RCC 7860 (cell line): Measurements from ENCODE around the gene BLACAT1.

Experiments
- DNase-seq: peaks from one replicate; pipeline ENCODE4 v3.0.0-alpha.2; 2015; ENCODE audit warnings: low spot score
- FAIRE-seq: peaks from 2 replicates; lab custom pipeline; 2012; peaks lifted over from hg19 to GRCh38; lab: Jason Lieb, UNC

The BLACAT1 gene

GRCh38 chr1:205455581-205456382 is at the start of gene BLACAT1:
TSS of gene BLACAT1 (minus strand) at chr1:205456045.
- DNase-seq (no peak), FAIRE-seq (no peak)

DNA sequence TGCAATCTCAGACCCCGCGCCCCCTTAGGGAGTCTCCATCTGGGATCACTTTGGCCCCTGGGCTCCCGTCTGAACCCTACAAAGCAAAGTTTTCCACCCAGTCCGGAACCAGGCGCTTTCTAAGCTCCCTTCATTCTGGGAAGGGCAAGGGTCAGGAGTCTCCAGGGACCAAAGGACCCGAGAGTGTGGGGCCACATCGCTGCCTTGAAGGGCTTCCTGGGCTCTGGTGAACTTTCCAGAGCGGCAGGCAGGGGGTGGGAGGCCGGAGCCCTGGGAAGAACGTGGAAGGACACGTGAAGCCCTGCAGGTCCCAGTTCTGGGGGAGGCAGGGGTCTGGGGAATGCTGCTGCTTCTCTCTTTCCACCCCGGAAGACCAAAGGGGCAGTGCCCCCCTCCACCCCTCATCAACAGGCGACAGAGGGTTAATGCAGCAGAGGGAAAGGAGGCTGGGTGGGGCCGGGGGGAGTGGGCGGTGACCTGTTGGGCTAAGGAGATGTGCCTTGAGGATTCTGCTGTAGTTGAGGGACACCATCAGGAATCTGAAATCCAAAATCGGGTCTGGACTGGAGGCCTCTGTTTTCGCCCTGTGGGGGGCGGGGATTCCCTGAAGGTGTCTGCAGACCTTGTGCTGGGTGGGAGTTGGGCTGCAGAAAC is 49.4 kb upstream of the BLACAT1 start:
- no peak for DNase-seq
- FAIRE-seq, result no peak

DNA sequence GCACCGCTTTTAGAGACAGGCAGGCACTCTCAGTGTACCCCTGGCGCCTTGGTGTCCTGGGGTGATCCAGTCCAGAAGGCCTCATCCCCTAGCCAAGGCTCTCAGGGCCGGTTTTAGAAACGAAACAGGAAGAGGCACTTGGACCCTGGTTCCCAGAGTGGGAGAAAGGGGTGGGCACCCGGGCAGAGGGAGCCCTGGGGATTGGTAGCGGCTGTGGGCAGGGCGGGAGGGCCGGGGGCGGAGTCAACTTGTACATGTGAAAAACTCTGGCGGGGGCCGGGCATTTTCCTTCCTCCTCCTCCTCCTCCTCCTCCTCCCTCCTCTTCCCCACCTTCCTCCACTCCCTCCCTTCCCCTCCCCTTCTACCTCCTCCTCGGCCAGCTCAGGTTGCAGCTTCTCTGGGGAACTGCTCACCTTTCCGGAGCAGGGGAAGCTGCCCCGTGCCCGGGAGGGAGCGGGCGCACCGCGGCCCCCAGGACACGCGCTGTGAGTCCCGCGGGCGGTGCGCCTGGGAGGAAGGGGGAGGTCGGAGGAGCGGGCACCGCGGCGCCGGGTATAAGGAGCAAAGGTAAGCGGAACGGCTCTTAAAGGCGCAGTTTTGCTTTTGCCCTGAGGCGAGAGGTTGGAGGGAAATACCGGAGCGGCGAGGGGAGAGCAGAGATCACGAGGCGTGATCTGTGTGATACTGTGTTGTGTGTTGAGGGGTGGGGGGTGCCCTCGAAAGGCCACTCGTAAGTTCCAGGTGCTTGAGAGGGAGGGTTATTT is 48.6 kb upstream of the BLACAT1 start, which contains the start of gene CDK18:
CDK18 (plus strand) TSS at position 359 of the 765 bp plus-strand sequence. CDS start 18,499 bp downstream, outside the sequence.
- FAIRE-seq (no peak), DNase-seq (peak; percentile 69)

DNA sequence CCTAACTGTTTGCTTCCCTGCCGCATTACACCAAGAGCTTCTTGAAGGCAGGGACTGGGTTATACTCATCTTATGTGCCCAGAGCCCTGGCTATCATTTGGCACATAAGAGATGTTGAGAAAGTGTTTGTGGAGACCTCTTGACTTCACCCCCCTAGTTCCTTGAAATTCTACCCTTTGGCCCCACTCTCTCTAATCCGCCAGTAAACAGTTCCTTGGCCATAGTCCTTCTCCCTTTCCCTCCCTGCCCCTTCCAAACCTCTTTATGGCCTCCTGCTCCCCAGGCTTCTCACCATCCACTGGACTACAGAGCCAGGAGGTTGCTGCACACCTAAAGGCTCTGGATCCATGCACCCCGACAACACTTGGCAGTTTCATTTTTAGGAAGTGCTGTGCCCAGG is 47.1 kb upstream of the BLACAT1 start:
- FAIRE-seq (no peak), DNase-seq (no peak)

GRCh38 chr1:205502111-205502810 is 46.4 kb upstream of the BLACAT1 start:
- DNase-seq (no peak), FAIRE-seq (no peak)

GRCh38 chr1:205500240-205501233 is 44.7 kb upstream of the BLACAT1 start:
- peak; percentile 8 for DNase-seq
- FAIRE-seq, result no peak

DNA sequence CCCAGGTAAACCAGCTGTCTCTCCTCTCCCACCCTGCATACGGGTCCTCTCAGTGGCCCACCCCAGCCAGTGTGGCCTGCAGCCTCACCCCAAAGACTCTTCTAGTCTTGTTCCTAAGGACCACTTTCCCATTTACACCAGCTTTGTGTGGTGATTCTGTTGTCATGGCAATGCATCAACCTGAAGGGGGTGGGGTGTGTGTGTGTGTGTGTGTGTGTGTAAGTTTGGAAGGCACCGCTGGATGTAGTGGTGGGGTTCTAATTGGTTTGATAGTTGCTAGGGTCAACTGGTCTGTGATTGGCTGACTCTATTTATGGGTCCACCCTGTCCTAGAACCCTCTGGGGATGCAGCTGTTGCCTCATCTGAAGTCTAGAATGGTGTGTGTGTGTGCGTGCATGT is 43.9 kb upstream of the BLACAT1 start:
- FAIRE-seq, result no peak
- no peak for DNase-seq

GRCh38 chr1:205497351-205497750 is 41.5 kb upstream of the BLACAT1 start:
- FAIRE-seq (no peak), DNase-seq (no peak)

DNA sequence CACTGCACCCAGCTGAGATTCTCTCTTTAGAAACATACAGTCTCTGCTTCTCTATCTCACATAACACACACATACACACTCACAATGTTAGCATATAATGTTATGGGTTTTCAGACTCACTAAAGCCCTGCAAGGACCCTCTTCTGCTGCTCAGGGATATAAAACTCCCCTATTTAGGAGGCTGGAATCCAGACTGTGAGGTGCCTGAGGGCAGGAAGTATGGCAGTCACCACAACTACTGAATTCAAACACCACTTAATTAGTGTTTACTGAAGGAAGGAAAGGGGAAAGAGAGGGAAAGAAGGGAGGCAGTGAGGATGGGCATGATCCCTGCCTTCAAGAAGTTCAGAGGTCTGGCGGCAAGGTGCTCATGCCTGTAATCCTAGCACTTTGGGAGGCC is 40.8 kb upstream of the BLACAT1 start:
- no peak for FAIRE-seq

GRCh38 chr1:205495237-205495823 is 39.5 kb upstream of the BLACAT1 start:
- FAIRE-seq (no peak), DNase-seq (no peak)

More for the DNA sequence above, 40.8 kb upstream of the BLACAT1 start:
- no peak for DNase-seq

GRCh38 chr1:205494115-205494514 is 38.3 kb upstream of the BLACAT1 start:
- DNase-seq (no peak), FAIRE-seq (no peak)

DNA sequence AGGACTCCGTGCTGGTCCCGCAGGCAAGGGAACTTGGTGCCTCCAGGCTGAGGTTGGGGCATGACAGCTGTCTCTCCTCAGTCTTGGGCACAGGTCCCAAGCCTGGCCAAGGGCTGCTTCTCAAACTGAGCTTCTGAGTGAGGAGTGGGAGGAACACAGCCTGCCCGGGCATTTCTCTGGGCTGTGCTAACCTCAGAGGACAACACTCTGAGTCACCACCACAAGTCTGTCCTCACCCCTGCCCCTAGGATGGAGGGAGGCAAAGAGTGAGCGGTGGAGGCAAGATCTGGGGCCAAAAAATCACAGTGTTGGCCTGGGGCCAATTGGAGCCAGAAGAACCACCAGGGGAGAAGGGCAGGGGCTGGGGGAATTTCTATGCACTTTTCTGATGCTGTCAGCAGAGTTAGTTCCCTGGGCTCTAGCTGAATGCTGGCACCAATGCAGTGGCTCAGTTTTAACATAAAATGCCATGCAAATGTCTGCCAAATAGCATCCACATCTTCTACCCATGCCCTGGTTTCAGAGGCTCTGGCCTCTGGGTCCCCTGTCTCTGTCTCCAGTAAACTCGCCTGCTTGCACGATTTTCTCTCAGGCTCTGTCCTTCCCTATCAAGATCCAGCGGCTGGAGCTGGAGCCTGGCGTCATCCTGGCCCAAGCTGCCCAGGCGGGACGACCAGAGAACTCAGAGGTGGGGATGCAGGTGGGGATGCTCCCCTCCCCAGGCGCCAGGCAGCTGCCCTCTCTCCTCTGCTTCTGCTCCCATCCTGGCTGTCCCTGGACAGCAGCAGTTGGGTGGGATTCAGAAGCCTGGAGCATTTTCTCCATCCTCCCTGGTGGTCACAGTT is 37.6 kb upstream of the BLACAT1 start:
- DNase-seq (peak; percentile 65), FAIRE-seq (peak; percentile 72)

GRCh38 chr1:205492774-205493173 is 36.9 kb upstream of the BLACAT1 start:
- DNase-seq (no peak), FAIRE-seq (no peak)

DNA sequence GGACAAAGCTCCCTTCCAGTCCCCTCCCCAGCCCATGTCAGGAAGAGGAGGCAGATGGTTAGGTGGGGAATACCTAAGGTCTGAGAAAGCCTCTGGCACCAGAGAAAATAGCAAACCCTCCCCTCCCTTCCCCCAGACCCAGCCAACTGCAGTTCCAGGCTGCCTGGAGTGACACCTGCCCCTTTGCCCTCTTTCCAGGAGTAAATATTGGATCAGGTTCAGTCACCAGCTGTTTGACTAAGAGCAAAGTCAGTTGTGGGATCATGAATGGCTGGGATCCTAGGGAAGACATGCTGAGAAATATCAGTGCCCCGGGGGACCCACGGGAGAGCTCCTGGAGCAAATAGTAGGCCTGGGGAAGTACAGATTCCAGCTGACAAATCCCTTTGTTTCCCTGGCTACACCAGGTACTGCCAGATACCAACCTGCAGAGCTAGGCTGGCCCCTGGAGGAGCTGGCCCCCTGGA is 36.4 kb upstream of the BLACAT1 start:
- FAIRE-seq, result no peak

DNA sequence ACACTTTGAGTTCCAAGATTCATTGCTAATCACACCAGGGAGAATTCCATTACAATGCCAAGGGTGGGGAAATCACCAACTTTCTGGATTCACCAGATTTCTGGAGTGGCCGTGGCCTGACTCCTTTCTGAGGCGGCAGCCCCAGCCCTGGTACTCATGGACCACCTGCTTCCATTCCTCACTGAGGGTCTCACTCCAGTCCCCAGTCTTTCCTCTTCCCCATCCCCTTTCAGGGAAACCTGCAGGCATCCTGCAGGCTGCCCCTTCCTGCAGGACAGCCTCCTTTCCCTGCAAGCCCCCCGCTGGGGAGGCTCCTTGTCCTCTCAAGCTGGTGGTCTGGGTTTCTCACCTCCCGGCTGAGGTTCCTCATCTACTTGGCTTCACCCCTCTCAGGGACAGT is 35.9 kb upstream of the BLACAT1 start:
- FAIRE-seq, result no peak
- DNase-seq, result no peak

More for the DNA sequence above, 36.4 kb upstream of the BLACAT1 start:
- no peak for DNase-seq

DNA sequence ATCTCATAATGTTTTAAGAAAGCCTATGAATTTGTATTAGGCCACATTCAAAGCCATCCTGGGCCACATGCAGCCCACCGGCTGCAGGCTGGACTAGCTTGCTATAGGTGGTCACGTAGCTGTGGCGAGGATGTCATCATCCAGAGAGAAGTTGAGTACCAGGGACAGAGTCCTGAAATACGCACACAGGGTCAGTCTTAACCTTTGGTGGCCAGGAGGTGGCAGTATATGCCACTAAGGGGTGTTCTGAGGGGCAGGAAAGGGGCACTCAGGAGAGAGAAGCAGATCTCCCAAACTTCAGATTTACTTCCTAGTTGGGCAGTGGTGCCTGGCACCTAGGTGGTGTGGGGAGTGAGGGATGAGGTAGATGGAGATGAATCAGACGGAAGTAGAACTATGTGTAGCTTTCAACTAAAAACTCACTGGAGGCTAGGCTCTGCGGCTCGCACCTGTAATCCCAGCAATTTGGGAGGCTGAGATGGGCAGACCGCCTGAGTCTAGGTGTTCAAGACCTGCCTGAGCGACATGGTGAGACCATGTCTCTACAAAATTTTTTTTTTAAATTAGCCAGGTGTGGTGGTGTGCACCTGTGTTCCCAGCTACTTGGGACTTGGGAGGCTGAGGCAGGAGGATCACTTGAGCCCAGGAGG is 32.4 kb upstream of the BLACAT1 start:
- DNase-seq (peak; percentile 42), FAIRE-seq (no peak)

DNA sequence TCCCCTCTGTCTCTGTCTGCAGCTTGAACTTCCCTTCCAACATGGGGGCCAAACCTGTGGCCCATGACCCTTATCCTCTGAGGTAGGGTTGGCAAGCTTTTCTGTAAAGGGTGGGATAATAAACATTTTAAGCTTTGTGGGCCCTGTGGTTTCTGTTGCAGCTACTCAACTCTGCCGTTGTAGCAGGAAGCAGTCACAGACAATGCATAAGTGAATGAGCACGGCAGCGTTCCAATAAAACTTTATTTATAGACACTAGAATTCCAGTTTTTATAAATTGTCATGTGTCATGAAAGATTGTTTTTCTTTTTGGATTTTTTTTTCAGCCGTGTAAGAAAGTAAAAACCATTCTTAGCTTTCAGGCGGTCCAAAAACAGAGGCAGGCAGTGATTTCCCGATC is 30.4 kb upstream of the BLACAT1 start:
- no peak for FAIRE-seq
- DNase-seq, result no peak
